ENCODE measurements around the gene TIMM29.

TIMM29 gene

DNA sequence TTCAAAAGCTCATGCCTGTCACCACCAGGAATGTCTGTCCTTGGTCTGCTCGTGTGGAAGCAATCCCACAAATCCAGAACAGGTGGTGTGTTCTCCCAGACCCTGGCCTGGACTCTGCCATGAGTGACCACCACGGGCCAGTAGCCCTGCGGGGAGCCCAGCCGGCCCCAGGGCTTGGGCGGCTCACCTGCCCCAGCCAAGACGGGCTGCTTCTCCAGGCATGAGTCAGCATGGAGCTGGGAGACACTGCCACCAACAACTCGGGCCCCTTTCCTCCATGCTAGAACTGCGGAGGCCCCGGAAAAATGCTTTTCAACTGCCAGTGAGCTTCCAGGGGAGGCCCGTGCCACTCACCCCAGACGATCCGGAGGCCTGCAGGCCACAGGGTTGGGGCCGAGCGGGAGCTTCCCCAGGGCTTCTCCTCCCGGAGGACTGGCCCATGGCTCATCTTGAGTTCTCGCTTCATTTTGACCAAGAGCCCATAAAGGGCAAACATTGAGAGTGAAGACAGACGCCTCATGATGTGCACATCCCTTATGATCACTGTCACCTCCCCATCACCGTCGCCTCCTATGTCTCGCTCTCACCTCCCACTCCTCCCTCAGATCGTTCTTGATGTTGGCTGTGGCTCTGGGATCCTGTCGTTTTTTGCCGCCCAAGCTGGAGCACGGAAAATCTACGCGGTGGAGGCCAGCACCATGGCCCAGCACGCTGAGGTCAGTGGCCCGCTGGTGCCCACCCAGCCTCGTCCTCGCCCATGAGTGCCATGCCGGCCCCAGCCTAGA is 16.8 kb upstream of the TIMM29 start:
- FAIRE-seq (no peak), DNase-seq (ENCODE audit: extremely low spot score, insufficient read length, low read depth) (no peak)

DNA sequence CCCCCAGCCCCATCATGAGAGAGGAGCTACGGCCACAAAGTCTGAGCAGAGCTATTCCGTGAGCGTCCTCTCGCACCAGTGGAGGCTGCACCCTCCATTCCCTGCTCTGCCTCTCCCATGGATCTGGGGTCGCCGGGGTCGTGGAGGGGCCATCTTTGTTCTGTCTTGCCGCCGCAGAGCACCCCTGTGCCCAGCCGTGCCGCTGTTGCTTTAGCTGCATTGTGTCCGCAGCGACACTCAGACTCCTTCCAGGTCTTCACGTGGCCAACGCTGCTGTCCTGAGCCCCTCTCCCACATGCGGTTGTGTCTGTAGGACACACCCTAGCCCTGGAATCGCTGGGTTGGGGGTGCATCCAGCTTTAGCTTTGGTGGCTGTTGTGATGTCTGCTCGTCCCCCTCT is 16.0 kb upstream of the TIMM29 start:
- no peak for FAIRE-seq
- no peak for DNase-seq (ENCODE audit: extremely low spot score, insufficient read length, low read depth)

DNA sequence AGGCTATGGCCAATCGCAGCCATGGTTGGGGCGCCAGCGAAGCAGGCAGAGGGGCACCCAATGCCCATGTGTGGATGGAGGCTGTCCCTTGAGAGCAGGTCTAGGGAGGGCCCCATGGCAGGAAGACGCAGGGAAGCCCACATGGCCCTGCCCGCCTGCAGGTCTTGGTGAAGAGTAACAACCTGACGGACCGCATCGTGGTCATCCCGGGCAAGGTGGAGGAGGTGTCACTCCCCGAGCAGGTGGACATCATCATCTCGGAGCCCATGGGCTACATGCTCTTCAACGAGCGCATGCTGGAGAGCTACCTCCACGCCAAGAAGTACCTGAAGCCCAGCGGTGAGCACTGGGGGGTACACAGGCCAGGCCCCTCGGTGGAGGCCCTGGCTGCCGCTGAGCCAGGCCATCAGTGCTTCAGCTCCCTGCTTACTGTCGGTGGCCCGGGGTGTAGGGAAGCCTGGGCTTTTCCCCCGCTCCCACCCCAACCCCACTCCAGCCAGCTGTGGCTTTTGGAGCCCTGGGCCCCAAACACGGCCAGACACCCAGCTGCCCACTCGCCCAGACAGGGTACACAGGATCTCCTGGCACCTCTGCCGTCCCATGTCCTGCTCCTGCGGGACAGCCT is 14.8 kb upstream of the TIMM29 start:
- DNase-seq (ENCODE audit: extremely low spot score, insufficient read length, low read depth) (no peak), FAIRE-seq (no peak)

DNA sequence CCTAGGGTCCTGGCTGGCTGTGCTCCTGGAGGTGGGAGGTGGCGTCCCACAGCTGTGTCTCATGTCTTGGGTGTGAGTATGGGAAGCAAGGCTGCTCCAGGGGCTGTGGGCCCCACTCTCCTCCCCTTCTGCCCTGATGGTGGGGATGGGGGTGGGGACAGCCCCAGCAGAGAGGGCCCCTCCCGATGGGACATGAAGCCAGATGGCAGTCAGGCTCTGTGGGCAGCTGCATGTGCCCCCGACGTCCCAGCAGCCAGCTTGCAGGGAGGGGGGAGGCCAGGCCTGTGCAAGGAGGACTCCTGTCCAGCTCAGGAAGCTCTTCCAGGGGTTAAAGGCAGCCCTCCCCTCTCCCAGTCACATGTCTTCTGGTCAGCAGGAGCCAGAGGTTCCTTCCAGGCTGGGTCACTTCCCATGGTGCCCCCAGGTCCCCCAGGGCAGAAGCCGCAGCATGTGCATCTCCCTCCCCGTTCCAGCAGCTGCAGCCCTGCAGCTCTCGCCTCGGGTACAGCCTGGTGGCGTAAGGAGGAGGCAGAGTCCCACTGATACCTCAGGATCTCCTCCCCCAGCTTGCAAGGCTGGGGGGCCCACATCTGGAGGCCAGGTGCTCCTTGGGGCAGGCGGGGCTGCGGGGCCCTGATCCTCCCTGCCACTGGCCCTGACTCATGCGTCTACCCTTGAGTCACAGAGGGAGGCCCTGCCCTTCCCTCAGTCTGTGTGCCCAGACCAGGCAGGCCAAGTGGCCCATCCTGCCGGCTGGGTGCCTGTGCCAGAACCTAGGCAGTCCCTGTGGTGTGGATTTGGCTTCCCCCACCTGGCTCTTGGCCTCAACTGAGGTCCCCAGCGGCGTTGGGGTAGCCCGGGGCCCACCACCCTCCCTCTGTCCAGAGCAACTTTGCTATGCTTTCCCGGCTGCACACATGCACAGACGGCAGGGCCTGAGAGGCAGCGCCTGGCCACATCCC is 13.2 kb upstream of the TIMM29 start:
- DNase-seq (ENCODE audit: extremely low spot score, insufficient read length, low read depth) (no peak), FAIRE-seq (no peak)

DNA sequence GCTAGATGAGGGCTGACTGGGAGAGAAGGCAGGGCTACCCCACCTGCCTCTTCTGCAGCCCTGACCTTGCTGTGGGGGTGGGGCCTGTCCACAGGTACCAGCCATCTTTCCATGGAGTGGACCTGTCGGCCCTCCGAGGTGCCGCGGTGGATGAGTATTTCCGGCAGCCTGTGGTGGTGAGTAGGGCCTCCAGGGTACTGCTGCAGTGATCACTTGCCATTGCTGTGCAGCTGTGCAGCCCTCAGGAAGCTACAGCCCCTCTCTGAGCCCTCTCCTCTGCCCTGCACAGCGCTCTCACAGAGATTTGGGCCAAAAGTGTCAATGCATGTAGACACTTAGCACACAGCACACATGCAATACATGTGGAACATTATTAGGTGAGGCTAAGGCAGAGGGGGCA is 12.0 kb upstream of the TIMM29 start:
- DNase-seq (ENCODE audit: extremely low spot score, insufficient read length, low read depth) (no peak), FAIRE-seq (no peak)

DNA sequence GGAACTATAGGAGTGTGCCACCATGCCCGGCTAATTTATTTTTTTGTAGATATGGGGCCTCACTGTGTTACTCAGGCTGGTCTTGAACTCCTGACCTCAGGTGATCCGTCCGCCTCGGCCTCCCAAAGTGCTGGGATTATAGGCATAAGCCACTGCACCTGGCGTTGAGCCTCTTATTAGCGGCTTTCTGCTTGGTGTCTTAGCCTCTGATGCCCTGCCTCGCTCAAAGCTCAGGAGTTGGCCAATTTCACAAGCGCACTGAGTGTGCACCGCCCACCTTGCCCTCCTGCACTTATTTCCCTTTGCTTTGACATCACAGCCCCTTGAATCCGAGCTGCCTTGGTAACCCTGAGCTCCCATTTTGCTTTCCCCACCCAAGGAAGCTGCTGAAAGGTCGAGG is 10.3 kb upstream of the TIMM29 start:
- FAIRE-seq: no peak
- no peak for DNase-seq (ENCODE audit: extremely low spot score, insufficient read length, low read depth)

DNA sequence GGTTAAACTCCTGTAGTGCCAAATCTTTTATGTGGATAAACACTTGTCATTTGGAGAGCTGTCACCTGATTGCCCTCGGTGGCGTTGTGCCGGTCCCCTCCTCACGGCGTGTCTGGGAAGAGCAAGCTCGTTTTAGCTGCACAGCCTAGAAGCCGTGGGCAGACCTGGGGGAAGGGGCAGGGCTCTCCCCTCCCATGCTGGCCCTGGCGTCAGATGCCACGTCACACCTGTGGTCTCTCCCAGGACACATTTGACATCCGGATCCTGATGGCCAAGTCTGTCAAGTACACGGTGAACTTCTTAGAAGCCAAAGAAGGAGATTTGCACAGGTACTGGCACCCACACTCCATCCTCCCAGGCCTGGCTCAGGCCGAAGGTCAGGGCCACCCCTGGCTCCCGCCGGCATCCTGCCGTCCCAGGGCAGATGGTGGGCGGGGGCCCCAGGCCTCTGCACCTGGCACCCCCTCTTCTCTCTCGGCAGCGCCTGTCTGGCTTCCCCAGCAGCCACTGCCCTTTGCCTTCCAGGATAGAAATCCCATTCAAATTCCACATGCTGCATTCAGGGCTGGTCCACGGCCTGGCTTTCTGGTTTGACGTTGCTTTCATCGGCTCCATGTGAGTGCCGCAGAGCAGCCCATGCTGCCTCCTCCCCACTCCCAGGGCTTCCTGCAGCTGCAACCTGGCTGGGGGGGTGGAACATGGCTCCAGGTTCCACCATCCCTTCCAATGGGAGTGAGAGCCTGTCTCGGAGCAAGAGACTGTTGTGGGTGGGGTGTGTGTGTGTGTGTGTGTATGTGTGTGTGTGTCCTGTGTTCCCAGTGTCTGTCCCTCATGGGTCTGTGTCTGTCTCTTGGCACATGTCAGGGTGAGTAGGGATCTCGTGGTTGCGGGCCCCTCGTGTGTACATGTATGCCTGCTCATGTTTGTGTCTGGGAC is 9.0 kb upstream of the TIMM29 start:
- FAIRE-seq: no peak

DNA sequence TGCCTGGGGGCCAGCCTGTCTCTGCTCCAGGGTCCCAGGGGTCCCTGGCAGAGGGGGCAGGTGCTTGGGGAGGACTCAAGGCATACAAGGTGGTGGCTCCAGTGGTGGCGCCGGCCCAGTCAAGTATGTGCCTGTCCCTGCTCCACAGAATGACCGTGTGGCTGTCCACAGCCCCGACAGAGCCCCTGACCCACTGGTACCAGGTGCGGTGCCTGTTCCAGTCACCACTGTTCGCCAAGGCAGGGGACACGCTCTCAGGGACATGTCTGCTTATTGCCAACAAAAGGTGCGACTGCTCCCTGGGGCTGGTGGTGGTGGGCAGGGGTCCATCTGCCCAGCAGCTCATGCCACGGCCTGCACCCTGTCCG is 8.3 kb upstream of the TIMM29 start:
- DNase-seq (ENCODE audit: extremely low spot score, insufficient read length, low read depth): no peak
- no peak for FAIRE-seq

More for the DNA sequence above, 9.0 kb upstream of the TIMM29 start:
- no peak for DNase-seq (ENCODE audit: extremely low spot score, insufficient read length, low read depth)

DNA sequence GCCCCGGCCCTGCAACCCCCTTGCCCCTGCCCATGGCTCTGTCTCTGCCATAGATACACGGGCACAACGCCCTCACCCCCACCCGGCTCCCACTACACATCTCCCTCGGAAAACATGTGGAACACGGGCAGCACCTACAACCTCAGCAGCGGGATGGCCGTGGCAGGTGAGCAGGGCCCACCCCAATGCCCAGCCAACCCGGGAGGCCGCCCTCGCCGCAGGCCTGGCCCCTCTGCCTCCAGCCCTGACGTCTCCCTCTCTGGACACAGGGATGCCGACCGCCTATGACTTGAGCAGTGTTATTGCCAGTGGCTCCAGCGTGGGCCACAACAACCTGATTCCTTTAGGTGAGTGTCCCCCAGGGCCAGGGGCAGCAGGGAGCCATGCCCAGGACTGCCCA is 7.8 kb upstream of the TIMM29 start:
- DNase-seq (ENCODE audit: extremely low spot score, insufficient read length, low read depth) (no peak), FAIRE-seq (no peak)

DNA sequence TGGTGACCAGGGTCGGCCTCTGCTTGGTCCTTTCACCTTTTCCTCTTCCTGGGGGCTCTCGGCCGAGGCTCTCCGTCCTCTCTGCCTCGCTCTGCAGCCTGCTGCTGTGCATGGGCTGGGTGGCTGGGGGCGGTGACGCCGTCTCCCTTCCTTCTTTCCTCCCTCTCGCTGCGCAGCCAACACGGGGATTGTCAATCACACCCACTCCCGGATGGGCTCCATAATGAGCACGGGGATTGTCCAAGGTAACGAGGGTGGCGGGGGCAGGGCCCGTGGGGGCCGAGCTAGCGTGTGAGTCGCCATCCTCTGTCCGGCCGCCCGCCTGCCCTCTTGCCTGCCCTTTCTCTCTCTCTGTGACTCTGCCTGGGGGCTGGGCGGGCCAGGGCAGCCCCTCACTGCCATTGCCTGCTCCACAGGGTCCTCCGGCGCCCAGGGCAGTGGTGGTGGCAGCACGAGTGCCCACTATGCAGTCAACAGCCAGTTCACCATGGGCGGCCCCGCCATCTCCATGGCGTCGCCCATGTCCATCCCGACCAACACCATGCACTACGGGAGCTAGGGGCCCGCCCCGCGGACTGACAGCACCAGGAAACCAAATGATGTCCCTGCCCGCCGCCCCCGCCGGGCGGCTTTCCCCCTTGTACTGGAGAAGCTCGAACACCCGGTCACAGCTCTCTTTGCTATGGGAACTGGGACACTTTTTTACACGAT is 7.3 kb upstream of the TIMM29 start:
- no peak for FAIRE-seq
- no peak for DNase-seq (ENCODE audit: extremely low spot score, insufficient read length, low read depth)

DNA sequence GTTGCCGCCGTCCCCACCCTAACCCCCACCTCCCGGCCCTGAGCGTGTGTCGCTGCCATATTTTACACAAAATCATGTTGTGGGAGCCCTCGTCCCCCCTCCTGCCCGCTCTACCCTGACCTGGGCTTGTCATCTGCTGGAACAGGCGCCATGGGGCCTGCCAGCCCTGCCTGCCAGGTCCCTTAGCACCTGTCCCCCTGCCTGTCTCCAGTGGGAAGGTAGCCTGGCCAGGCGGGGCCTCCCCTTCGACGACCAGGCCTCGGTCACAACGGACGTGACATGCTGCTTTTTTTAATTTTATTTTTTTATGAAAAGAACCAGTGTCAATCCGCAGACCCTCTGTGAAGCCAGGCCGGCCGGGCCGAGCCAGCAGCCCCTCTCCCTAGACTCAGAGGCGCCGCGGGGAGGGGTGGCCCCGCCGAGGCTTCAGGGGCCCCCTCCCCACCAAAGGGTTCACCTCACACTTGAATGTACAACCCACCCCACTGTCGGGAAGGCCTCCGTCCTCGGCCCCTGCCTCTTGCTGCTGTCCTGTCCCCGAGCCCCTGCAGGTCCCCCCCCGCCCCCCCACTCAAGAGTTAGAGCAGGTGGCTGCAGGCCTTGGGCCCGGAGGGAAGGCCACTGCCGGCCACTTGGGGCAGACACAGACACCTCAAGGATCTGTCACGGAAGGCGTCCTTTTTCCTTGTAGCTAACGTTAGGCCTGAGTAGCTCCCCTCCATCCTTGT is 6.5 kb upstream of the TIMM29 start:
- DNase-seq (ENCODE audit: extremely low spot score, insufficient read length, low read depth) (no peak), FAIRE-seq (no peak)

DNA sequence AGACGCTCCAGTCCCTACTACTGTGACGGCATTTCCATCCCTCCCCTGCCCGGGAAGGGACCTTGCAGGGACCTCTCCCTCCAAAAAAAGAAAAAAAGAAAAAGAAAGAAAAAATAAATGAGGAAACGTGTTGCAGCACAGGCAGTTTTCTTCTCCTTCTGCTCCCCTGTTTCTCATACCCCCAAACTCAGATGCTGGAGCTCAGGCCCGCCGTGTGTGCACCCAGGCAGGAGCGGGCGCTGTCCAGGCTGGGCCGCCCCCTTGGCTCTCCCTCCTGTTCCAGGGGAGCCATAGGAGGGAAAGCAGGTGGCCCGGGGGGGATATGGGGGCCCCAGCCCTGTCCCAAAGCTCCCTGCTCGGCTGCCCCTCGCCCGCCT is 6.0 kb upstream of the TIMM29 start:
- DNase-seq (ENCODE audit: extremely low spot score, insufficient read length, low read depth): no peak
- no peak for FAIRE-seq

DNA sequence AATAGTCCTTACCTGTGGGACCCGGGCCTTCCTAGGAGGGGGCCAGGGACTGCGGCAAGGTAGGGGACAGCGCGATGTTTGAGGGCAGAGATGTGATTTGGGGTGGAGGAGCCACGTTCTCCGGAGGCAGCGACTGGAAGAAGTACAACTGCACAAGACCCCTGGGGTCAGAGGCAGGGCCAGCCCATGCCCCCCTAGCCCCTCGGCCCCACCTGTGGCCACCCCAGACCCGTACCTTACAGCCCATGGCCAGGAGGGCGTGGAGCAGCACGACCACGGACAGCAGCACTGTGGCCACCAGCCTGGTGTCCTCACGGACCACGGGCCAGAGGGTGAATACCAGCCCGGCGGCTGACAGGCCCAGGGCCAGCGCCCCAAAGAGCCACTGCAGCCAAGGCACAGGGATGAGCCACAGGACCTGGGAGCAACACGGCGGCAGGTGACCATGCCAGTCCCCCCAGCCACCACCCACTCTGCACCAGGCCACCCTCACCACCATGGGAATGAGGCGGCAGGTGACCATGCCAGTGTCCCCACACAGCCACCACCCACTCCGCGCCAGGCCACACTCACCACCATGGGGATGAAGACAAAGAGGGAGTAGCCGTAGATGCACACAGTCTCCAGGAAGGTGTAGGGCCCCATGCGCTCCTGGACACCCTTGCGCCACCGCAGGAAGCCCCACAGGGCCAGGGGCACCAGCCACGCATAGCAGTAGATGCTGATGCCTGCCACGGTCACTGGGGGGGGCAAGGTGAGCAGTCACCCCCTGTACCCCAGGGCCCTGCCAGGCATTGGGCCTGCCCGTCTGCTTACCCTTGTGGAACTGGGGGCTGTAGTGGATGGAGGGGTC is 5.1 kb upstream of the TIMM29 start:
- no peak for FAIRE-seq
- no peak for DNase-seq (ENCODE audit: extremely low spot score, insufficient read length, low read depth)

DNA sequence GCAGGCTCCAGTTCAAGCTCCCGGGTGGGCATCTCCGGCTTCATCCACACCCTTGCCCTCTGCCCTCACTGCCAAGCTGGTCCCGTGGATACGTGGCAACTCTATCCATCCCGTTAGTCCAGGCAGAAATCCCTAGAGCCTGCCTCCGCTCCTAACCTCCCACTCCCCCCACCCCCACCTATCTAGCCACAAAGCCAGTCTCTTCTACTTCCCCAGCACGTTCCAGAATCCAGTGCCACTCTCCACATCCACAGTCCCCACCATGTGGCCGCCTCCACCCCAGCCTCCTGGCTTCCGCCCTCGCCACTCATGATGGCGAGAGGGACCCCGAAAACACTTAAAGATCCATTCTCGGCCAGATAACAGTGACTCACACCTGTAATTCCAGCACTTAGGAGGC is 4.0 kb upstream of the TIMM29 start:
- DNase-seq (ENCODE audit: extremely low spot score, insufficient read length, low read depth) (no peak), FAIRE-seq (no peak)

DNA sequence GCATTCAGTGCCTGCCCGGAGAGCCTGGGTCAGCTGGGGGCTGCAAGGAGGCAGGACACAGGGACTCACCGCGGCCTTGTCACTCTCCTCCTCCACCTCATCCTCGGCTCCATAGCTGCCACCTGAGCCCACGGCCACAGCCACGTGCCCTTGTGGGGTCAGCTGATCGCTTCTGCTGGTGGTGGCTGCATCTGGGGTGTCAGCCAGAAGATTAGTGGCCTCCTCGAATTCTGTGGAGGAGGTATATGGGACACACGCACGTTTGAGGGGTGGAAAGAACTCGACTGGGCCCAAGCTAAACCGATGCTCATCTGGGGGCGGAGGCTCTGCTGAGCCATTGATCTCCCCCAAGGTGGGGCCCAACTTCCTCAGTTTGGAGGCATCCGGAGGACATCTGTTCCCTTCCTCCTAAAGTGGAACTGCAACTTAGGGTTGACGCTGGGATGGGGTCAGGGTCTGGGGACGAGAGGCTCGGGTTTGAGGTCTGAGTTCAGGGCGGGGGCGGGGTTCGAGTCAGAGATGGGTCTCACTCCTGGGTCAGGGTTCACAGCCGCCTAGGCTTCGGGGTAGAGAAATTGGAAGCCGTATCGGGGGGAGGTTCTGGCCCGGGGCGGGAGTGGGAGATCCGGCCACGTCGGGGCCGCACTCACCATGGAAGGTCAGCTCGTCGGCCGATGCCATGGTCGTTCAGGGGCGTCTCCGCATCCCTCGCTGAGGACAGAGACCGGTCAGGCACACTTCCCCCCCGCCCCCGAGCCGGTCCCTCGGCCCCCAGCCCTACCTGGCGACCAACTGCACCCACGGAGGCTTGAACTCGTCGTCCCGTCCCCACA is 665 bp upstream of the TIMM29 start:
- DNase-seq (ENCODE audit: extremely low spot score, insufficient read length, low read depth) (no peak), FAIRE-seq (no peak)

DNA sequence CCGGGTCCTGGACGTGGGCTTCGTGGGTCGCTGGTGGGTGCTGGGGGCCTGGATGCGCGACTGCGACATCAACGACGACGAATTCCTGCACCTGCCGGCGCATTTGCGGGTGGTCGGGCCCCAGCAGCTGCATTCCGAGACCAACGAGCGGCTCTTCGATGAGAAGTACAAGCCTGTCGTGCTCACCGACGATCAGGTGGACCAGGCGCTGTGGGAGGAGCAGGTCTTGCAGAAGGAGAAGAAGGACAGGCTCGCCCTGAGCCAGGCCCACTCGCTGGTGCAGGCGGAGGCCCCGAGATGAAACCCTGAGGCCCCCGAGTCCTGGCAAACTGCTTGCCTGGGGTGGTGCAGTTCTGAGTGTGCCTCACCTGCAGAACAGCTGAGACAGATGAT is 787 bp downstream of the TIMM29 start:
- FAIRE-seq (no peak), DNase-seq (ENCODE audit: extremely low spot score, insufficient read length, low read depth) (no peak)
